HG03575 (cell line): ENCODE results near the gene E4F1.

Source experiments
- ATAC-seq: cut with Tn5 transposase; IDR thresholded peaks from one replicate; pipeline ENCODE4 v1.9.1; 2021; ENCODE audit not compliant: unreplicated experiment, insufficient number of reproducible peaks, low FRiP score; ENCODE audit errors: extremely low read depth

The E4F1 gene, protein sequence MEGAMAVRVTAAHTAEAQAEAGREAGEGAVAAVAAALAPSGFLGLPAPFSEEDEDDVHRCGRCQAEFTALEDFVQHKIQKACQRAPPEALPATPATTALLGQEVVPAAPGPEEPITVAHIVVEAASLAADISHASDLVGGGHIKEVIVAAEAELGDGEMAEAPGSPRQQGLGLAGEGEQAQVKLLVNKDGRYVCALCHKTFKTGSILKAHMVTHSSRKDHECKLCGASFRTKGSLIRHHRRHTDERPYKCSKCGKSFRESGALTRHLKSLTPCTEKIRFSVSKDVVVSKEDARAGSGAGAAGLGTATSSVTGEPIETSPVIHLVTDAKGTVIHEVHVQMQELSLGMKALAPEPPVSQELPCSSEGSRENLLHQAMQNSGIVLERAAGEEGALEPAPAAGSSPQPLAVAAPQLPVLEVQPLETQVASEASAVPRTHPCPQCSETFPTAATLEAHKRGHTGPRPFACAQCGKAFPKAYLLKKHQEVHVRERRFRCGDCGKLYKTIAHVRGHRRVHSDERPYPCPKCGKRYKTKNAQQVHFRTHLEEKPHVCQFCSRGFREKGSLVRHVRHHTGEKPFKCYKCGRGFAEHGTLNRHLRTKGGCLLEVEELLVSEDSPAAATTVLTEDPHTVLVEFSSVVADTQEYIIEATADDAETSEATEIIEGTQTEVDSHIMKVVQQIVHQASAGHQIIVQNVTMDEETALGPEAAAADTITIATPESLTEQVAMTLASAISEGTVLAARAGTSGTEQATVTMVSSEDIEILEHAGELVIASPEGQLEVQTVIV

DNA sequence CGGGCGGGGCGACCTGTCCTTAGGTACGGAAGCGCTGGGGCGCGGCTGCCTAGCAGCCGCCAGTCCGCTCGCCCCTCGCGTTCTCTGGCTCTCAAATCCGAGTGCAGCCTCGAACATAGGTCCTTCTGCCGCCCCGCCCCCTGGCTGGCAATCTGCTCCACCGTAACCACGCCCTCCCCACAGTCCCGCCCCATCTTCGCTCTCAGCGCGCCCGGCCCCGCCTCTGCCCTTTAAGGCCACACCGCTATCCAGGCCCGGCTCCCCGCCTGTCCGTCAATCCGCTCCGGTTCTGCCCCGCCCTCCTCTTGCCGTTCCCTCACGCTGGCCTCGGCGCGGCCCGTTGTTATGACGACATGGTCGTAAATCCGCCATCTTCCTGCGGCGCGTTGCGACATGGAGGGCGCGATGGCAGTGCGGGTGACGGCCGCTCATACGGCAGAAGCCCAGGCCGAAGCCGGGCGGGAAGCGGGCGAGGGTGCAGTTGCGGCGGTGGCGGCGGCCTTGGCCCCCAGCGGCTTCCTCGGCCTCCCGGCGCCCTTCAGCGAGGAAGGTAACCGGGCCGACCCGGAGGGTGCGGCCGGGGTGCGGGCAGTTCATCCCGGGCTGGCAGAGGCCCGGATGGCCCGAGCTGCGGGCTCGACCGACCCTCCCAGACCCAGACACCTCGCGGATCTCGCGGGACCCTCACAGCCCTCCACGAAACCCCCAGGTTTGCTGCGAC, at the start of gene E4F1:
E4F1 (plus strand) TSS at position 371 of the 721 bp plus-strand sequence; CDS start at position 394, 23 bp downstream.
- peak; percentile 66 for ATAC-seq

DNA sequence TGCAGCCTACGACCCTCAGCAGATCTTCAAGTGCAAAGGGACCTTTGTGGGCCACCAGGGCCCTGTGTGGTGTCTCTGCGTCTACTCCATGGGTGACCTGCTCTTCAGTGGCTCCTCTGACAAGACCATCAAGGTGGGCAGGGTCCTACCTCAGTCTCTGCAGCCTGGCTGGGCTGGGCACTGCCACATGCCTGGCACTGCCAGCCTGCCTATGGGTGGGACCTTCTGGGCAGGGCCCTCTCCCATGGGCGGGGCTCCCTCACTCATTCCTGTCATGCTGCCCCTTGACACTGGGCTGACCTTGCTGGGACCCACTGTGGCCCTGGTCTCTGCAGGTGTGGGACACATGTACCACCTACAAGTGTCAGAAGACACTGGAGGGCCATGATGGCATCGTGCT, 49.5 kb upstream of the E4F1 start:
- ATAC-seq = no peak

DNA sequence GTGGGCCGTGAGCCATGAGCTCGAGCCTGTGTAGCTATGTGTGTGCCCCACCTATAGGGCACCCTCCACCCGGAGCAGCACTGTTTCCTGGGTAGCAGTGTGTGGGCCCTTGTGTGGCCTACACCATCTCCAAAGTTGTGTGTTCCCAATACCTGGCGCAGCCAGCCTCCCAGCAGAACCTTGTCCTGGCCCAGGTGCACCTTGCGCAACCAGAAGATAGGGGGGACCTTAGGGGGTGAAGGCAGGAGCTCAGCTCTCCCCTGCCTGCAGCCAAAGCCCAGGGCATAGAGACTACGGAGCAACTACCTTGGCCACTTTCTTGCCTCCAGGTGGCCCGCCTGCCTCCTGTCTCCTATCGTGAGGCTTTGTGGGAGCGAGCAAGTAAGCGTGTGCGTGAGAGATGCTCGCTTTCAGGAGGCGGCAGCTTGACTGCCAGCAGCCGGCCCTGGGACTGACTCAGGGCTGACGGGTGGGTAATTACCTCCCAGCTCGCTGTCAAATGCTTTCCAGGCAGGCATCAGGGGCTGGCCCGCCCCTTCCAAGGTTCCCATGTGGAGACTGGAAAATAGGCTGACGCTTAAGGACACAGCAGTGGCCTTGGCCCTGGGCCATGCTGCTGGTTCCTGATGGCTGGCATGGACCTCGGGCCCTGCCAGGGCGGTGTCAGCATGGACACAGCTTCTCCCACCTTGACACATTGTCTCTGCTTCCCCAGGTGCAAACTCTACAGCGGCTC, 48.8 kb upstream of the E4F1 start:
- no peak for ATAC-seq

DNA sequence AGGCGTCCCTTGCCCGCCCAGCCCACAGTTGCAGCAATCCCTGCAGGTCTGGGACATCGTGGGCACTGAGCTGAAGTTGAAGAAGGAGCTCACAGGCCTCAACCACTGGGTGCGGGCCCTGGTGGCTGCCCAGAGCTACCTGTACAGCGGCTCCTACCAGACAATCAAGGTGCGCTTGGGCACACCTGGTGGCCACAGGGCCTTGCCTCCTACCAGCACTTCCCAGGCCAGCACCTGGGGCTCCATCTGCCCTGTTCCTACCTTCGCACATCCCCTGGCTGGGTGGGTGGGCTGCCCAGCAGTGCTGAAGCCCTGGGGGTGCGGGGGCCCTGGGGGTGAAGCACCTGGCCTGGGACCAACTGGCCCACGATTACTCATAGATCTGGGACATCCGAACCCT, 47.9 kb upstream of the E4F1 start:
- ATAC-seq = no peak

DNA sequence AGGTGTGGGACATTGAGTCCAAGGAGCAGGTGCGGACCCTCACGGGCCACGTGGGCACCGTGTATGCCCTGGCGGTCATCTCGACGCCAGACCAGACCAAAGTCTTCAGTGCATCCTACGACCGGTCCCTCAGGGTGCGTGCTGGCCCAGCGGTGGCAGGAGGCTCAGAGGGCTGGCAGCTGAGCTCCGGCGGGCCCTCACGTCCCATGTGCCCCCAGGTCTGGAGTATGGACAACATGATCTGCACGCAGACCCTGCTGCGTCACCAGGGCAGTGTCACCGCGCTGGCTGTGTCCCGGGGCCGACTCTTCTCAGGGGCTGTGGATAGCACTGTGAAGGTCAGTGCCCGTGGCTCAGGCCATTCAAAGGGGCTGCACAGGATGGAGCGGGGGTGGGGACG, 47.3 kb upstream of the E4F1 start:
- ATAC-seq = no peak

DNA sequence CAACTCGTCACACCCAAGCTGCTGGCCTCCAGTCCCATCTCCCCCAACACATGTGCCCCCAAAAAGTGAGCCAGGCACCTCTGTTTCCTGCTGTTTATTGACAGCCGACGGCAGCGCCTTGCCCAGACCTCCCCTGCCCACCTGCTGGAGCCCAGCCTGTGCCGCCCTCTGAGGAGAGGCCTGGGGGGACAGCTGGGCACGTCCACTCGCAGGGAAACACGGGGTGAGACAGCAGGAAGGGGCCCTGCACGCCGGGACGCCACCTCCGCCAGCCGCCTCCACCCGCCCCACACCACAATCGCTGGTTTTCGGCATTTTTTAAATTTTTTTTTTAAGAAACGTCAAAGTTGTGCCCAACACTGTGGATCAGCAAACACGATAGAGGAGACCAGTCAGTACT, 46.3 kb upstream of the E4F1 start:
- no peak for ATAC-seq

DNA sequence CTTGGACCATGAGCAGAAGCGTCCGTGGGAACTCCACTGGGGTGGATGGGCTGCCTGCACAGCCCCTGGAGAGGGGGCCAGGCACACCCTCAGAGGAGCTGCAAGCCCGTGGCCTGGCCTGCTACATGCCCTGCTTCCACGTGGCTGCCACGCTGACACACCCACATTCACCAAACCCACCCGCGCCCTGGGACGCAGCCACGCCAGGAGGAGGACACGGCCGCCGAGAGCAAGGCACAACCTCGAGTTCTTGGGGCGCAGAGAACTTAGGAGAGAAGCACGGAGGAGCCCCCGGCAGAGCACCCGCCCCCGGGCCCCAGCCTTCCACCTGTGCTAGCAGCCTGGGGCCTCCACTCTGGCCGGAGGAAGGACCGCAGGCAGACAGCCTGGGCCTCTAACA, 45.8 kb upstream of the E4F1 start:
- ATAC-seq = no peak

DNA sequence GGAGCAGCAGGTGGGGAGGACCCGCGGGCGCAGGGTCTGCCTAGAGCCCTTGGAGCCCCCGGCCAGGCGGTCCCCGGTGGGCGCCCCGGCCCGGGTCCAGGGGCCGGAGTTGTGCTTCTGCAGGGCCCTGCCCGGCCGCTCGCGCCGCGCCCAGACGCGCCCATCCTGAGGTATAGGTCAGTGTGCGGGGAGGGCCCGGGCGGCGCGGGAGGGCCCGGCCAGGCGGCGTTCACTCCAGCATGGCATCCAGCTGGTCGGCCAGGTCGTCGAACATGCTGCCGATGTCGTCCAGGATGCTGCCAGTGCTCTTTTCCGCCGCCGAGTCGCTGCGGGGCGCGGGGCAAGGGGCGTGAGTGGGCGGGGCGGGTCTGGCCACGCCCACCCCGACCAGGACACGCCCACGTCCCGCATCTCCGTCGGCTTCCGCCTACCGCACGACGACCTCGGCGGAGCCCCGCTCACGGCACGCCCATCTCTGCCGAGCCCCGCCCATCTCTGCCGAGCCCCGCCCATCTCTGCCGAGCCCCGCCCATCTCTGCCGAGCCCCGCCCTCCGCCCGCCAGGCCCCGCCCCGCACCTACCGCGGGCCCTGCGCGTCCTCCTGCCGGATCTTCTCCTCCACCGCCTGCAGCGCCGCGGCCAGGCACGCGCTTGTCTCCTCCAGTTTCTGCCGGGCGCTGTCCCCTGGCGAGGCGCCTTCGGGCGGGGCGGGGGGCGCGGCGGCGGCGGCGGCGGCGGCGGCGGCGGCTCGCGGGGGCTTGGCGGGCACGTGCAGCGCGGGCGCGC, 44.9 kb upstream of the E4F1 start:
- ATAC-seq = no peak

DNA sequence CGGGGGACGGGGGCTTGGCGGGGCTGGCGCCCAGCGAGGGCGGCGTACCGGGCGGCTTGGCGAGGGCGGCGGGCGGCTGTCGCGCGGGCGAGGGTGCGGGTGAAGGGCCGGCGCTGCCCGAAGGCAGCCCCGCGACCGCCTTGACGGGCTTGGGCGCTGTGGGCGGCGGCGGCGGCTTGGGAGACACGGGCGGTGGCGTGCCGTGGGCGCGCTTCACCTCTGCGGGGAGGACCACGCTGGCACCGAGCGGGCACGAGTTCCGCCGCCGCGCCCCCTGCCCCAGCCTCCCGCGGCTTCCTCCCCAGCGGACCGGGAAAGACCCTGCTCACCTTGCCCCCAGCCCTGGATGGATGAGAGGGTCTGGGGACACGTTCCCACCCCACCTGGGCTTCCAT, 44.3 kb upstream of the E4F1 start:
- ATAC-seq = no peak

DNA sequence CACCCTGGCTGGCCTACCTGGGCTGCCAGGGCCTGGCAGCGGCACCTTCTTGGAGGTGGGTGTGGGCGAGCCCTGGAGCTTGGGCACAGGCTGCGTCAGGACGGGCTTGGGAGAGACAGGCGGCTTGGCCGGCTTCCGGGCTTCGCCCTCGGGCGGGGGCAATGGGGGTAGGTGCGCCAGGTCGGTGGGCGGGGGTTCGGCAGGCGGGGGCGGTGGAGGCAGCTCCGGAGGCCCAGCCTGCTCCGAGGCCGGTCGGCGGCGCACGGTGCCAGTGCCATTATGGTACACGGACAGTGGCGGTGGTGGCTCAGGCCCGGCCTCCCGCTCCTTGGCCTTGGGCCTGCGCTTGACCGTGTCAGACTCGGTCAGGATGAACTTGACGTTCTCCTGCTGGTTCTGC, 43.8 kb upstream of the E4F1 start:
- no peak for ATAC-seq

DNA sequence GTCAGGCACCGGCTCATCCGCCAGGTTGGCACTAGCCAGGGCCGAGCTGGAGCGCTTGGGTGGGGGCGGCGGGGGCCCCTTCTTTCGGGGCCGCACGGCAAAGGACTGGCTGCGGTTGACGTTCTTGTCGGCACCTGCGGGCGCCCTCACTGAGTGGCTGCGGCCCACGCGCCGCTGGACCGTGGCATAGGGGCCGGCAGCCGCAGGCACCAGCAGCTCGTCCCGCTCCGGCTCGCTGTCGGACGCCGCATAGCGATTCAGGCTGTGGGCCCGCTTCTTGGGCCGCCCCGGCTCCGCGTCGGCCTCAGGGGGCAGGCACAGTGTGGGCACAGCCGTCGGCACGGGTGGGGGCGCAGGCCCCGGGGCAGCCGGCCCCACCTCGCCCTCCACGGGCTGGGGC, 42.9 kb upstream of the E4F1 start:
- no peak for ATAC-seq

DNA sequence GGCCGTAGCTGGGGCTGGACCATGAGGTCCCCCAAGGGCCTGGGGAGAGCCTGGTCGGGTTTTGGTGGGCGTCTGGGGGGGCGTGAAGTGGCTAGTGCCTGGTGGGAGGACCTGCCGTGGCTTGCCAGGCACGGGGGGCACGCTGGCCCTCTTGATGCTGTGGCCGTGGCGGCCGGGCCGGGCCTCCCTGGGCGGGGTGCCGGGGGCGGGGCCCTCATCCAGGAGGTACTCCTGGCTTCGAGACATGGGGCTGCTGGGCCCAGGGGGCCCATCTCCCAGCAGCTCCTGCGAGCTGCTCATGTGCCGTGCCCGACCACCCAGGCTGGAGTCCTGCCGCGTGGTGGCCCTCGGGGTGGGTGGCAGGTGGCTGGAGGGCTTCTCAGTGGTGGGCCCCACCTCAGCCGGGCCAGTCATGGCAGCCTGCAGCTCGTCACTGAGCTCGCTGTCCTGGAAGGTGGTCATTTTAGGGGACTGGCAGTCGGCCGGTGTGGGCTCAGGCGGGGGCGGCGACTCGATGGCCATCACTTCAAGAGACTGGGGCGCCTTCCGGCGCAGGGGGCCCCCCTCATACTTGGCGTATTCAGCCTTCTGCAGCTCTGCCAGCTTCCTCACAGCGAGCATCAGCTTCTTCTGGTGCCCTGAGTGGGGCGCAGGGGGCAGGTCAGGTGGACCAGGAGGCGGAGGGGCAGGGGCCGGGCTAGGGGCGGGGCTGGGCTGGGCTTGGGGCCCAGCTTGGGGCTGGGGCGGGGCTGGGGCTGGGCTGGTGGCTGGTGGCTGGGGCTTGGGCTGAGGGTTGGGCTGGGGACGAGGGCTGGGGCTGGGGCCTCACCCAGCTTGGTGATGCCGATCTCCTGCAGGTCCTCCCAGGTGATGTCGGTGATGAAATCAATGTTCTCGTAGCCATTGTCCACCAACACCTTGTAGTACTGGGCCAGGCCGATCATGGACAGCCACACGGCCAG, 42.1 kb upstream of the E4F1 start:
- no peak for ATAC-seq

DNA sequence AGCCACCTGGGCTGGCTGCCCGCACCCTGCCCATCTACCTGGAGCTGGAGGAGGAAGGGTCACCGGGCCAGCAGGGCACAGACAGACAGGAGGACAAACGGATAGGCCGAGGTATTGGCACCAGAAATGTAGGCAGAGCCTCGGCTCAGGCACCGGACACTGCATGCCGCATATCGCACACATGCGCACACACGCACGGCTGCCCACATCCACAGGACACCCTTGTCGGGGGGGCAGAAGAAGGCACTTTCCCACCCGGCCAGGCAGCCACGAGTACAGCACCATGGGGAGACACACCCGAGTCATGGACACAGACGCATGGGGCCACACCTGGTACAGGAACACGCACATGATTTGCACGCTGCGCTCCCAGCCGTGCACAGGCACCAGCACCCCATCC, 41.4 kb upstream of the E4F1 start:
- ATAC-seq = no peak

DNA sequence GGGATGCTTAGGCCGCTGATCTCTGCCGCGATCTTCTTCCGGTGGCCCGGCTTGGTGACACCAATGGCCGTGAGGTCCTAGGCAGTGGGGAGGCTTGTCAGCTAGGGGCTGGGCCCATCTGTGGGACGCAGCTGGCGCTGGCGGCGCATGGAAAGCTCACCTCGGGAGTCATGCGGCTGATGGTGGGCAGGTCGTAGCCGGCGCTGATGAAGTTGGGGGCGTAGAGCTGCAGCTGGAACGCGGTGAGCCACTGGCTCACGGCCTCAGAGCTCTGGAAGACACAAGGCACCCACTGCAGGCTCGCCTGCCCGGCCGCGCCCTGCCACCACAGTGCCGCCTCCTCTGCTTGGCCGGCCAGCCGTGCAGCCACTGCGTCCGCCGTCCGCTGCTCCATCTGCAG, 39.7 kb upstream of the E4F1 start:
- no peak for ATAC-seq

DNA sequence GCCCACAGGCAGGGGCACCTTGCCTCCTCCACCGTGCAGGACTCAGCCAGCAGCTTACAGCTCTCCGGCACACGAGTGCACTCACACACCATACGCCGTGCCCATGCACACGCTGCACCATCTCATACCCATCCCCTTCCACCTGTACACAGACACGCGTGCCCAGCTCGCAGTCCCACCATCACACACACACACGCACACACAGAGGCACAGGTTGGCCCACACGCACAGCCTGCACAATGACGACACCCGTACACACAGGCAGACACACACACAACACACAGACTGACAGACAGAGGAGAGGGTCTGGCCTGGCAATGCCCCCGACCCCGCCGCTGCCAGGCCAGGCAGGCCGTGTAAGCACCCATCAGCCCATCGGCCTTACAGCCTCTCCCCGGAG, 39.0 kb upstream of the E4F1 start:
- no peak for ATAC-seq

DNA sequence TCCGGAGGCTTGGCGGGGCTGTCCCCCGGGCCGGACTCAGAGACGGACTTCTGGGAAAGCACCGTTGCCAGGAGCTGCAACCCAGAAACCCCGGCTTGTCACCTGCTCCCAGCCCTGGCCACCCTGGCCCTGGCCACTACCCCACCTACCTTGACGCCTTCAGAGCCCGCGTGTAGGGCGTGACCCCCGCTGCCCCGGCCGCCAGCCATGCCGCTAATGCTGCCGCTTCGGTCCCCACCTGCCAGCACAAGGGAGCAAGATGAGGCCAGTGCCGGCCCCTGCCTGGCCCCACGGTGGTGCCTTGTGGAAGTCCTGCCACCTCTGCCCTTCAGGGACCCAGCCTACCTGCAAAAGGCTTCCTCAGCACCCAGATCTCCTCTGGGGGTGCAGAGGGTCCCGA, 38.4 kb upstream of the E4F1 start:
- no peak for ATAC-seq

DNA sequence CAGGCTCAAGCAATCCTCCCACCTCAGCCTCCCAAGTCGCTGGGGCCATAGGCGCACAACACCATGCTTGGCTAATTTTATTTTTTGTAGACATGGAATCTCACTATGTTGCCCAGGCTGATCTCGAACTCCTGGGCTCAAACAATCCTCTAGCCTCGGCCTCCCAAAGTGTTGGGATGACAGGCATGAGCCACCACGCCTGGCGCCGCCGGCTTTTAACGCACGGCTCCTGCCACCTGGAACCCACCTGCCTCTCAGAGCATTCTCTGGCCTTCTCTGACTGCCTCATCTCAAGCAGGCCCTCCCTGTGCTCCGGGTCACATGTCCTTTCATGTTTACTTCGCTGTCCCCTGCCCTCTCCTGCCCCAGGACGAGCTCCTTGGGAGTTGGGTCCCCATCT, 37.3 kb upstream of the E4F1 start:
- no peak for ATAC-seq
